Measurements from ENCODE around the gene OR10R2. TPM values are rescaled to one million over a fixed set of nuclear protein-coding genes. Genes with fewer than 3 reads are reported as not detected.

OR10R2 gene
- total RNA-seq, 1 donor from 2014 or later, result not detected

- H3K9me3 Mint-ChIP-seq, result no peaks in the 10 kb centered on the region
- no peak for TF ChIP-seq CTCF (IDR thresholded peaks at IDR 0.05; ENCODE audit: unreplicated experiment)
- H3K36me3 Mint-ChIP-seq, result no peaks in the 10 kb centered on the region
- H3K4me1 Mint-ChIP-seq, result peaks cover 10% of the 10 kb centered on the region
- H3K27ac Mint-ChIP-seq, result no peak overlapping the region
- H3K27me3 Mint-ChIP-seq (ENCODE audit: low read depth), result no peaks in the 10 kb centered on the region
- no peak for DNase-seq (ENCODE audit: low spot score in 2 of 2, unreplicated experiment in 2 of 2)
- no peak overlapping the region for H3K4me3 Mint-ChIP-seq
Observed at GRCh38 chr1:158493054-158493453, 21.0 kb downstream of the OR10R2 start.

GRCh38 chr1:158494796-158495195 lies 22.8 kb downstream of the OR10R2 start:
- Mint-ChIP-seq H3K27me3 (ENCODE audit: low read depth) (peaks cover 3% of the 10 kb centered on the region), H3K9me3 (no peaks in the 10 kb centered on the region), H3K36me3 (no peaks in the 10 kb centered on the region), H3K27ac (no peak overlapping the region), H3K4me3 (no peak overlapping the region), H3K4me1 (peaks cover 5% of the 10 kb centered on the region)
- no peak for DNase-seq (ENCODE audit: low spot score in 2 of 2, unreplicated experiment in 2 of 2)
- TF ChIP-seq CTCF (IDR thresholded peaks at IDR 0.05; ENCODE audit: unreplicated experiment), result no peak

GRCh38 chr1:158496374-158496773 lies 24.4 kb downstream of the OR10R2 start:
- DNase-seq (ENCODE audit: low spot score in 2 of 2, unreplicated experiment in 2 of 2), result no peak
- Mint-ChIP-seq H3K9me3 (no peaks in the 10 kb centered on the region), H3K27ac (no peak overlapping the region), H3K36me3 (no peaks in the 10 kb centered on the region), H3K4me1 (peaks cover 5% of the 10 kb centered on the region), H3K27me3 (ENCODE audit: low read depth) (peaks cover 5% of the 10 kb centered on the region), H3K4me3 (no peak overlapping the region)
- no peak for TF ChIP-seq CTCF (IDR thresholded peaks at IDR 0.05; ENCODE audit: unreplicated experiment)

GRCh38 chr1:158506369-158506987 lies 34.5 kb downstream of the OR10R2 start:
- no peak for DNase-seq (ENCODE audit: low spot score in 2 of 2, unreplicated experiment in 2 of 2)
- TF ChIP-seq CTCF (IDR thresholded peaks at IDR 0.05; ENCODE audit: unreplicated experiment), result peak; percentile 32
- Mint-ChIP-seq H3K9me3 (peaks cover 8% of the 10 kb centered on the region), H3K4me1 (peaks cover 30% of the 10 kb centered on the region), H3K36me3 (peaks cover 2% of the 10 kb centered on the region), H3K27ac (no peak overlapping the region), H3K4me3 (no peak overlapping the region), H3K27me3 (ENCODE audit: low read depth) (peaks cover 14% of the 10 kb centered on the region)

GRCh38 chr1:158507511-158507910 lies 35.5 kb downstream of the OR10R2 start:
- Mint-ChIP-seq H3K27me3 (ENCODE audit: low read depth) (peaks cover 14% of the 10 kb centered on the region), H3K36me3 (peaks cover 1% of the 10 kb centered on the region), H3K27ac (no peak overlapping the region), H3K4me3 (no peak overlapping the region), H3K4me1 (peaks cover 35% of the 10 kb centered on the region), H3K9me3 (peaks cover 3% of the 10 kb centered on the region)
- no peak for TF ChIP-seq CTCF (IDR thresholded peaks at IDR 0.05; ENCODE audit: unreplicated experiment)
- no peak for DNase-seq (ENCODE audit: low spot score in 2 of 2, unreplicated experiment in 2 of 2)

Data from mesothelial cell of epicardium (in vitro differentiated cells).